CD4-positive, alpha-beta T cell (primary cell): ENCODE measurements around the gene POLA1. TPM values are rescaled to one million over a fixed set of nuclear protein-coding genes. Genes with fewer than 3 reads are reported as not detected.

Experiments used
- ATAC-seq: fragments of 200-7000 bp; cut with Tn5 transposase; one replicate; pipeline ENCODE4 v1.10.0; 2022; ENCODE audit warnings: mild to moderate bottlenecking; ENCODE audit not compliant: poor library complexity
- CTCF ChIA-PET: fragments of 350-600 bp; sonication (Branson Sonifier 250); formaldehyde crosslinking; loops from one replicate; lab custom pipeline; 2021; ENCODE audit warnings: antibody characterized with exemption, inconsistent platforms; lab: Charles Lee
- POLR2A ChIA-PET: fragments of 350-600 bp; sonication (Branson Sonifier 250); formaldehyde crosslinking; loops from one replicate; lab custom pipeline; 2021; ENCODE audit warnings: antibody characterized with exemption, inconsistent platforms; lab: Charles Lee
- DNase-seq, 14 experiments: peaks; one replicate each; pipeline ENCODE4 v3.0.0-alpha.2; 2013 to 2020; ENCODE audit warnings: mixed read lengths in 2 of 14
- H3K27ac ChIP-seq, 2 donors: one replicate each; pipeline versions ENCODE4 v1.5.1 to v1.7.0; 2013; ENCODE audit warnings: low read length in 2 of 2, low read depth in 1 of 2, mild to moderate bottlenecking in 1 of 2
- H3K27me3 ChIP-seq, 2 experiments: 1 replicate in 1 of 2; 2 replicates in 1 of 2; pipeline versions ENCODE4 v1.6.1 to v1.7.0; 2013; ENCODE audit warnings: low read length in 2 of 2, control low read depth in 1 of 2, mild to moderate bottlenecking in 1 of 2, moderate library complexity in 1 of 2; ENCODE audit not compliant: insufficient read depth in 2 of 2, control insufficient read depth in 1 of 2
- H3K36me3 ChIP-seq: one replicate; pipeline ENCODE4 v1.6.1; 2013; ENCODE audit warnings: low read length, control low read depth; ENCODE audit not compliant: insufficient read depth
- H3K4me1 ChIP-seq: one replicate; pipeline ENCODE4 v1.6.1; 2013; ENCODE audit warnings: low read length, control low read depth; ENCODE audit not compliant: insufficient read depth
- H3K4me3 ChIP-seq: one replicate; pipeline ENCODE4 v1.5.1; 2013; ENCODE audit warnings: mild to moderate bottlenecking, low read length, moderate library complexity
- H3K9me3 ChIP-seq, 2 experiments: 1 replicate in 1 of 2; 2 replicates in 1 of 2; pipeline versions ENCODE4 v1.6.1 to v1.7.0; 2013; ENCODE audit warnings: low read length in 2 of 2, mild to moderate bottlenecking in 2 of 2, control low read depth in 1 of 2, moderate library complexity in 1 of 2; ENCODE audit not compliant: control insufficient read depth in 1 of 2, insufficient read depth in 1 of 2
- H3K27ac Mint-ChIP-seq: one replicate; pipeline ENCODE4 v1.8.0; 2020; ENCODE audit warnings: mixed read lengths
- H3K27me3 Mint-ChIP-seq: one replicate; pipeline ENCODE4 v1.8.0; 2021; ENCODE audit warnings: mixed read lengths
- H3K36me3 Mint-ChIP-seq: one replicate; pipeline ENCODE4 v1.8.0; 2021; ENCODE audit warnings: low read depth, mixed read lengths
- H3K4me1 Mint-ChIP-seq: one replicate; pipeline ENCODE4 v1.8.0; 2021; ENCODE audit warnings: low read depth, mixed read lengths
- H3K4me3 Mint-ChIP-seq: one replicate; pipeline ENCODE4 v1.8.0; 2020; ENCODE audit warnings: mild to moderate bottlenecking, mixed read lengths
- H3K9me3 Mint-ChIP-seq: one replicate; pipeline ENCODE4 v1.8.0; 2020; ENCODE audit warnings: mixed read lengths
- CTCF ChIP-seq: fragments of 200-600 bp; IDR thresholded peaks from one replicate; pipeline ENCODE4 v1.8.0; 2022; ENCODE audit warnings: antibody characterized with exemption, mild to moderate bottlenecking
- intact Hi-C, 2 experiments: fragments of 100-400 bp; cut with DNase I in 1 of 2; cut with micrococcal nuclease in 1 of 2; formaldehyde crosslinking; loops; one replicate each; pipeline versions ENCODE4 v1.15.1 to v1.9.0; 2023 to 2025; cut with DNase I, micrococcal nuclease
- total RNA-seq, 174 experiments: library from RNA in 2 of 174; stranded (reverse) in 2 of 174; gene quantifications; one replicate each; pipeline ENCODE4 v1.2.3 and lab custom pipeline; 2021 to 2026

The POLA1 gene
- total RNA-seq, 2 experiments from 2014 or later = 4.7 TPM

- ATAC-seq = no peak
- intact Hi-C loops = no loop called here
- H3K36me3 ChIP-seq = no peaks in the 10 kb centered on the region
- CTCF ChIA-PET = no interaction called here
- H3K4me1 ChIP-seq = no peaks in the 10 kb centered on the region
- no peaks in the 10 kb centered on the region for H3K9me3 Mint-ChIP-seq
- no peak overlapping the region for H3K27ac ChIP-seq
- peaks cover 7% of the 10 kb centered on the region for H3K36me3 Mint-ChIP-seq
- no peaks in the 10 kb centered on the region for H3K9me3 ChIP-seq
- POLR2A ChIA-PET = no interaction called here
- H3K4me3 ChIP-seq = no peak overlapping the region
- no peak for TF ChIP-seq CTCF
- H3K27me3 ChIP-seq = no peaks in the 10 kb centered on the region
- no peak for DNase-seq
- no peaks in the 10 kb centered on the region for H3K27me3 Mint-ChIP-seq
- no peak overlapping the region for H3K4me3 Mint-ChIP-seq
- H3K4me1 Mint-ChIP-seq = no peaks in the 10 kb centered on the region
- no peak overlapping the region for H3K27ac Mint-ChIP-seq
Measured at GRCh38 chrX:24965372-24965771, 271.7 kb downstream of the POLA1 start.

- no peak overlapping the region for H3K27ac ChIP-seq
- H3K36me3 Mint-ChIP-seq = peaks cover 7% of the 10 kb centered on the region
- no peak for TF ChIP-seq CTCF
- no peaks in the 10 kb centered on the region for H3K9me3 ChIP-seq
- no peaks in the 10 kb centered on the region for H3K27me3 ChIP-seq
- H3K4me1 Mint-ChIP-seq = no peaks in the 10 kb centered on the region
- no peaks in the 10 kb centered on the region for H3K4me1 ChIP-seq
- no peak overlapping the region for H3K27ac Mint-ChIP-seq
- ATAC-seq = no peak
- DNase-seq = no peak
- ChIA-PET CTCF (no interaction called here), POLR2A (no interaction called here)
- H3K4me3 Mint-ChIP-seq = no peak overlapping the region
- H3K9me3 Mint-ChIP-seq = no peaks in the 10 kb centered on the region
- H3K36me3 ChIP-seq = no peaks in the 10 kb centered on the region
- H3K27me3 Mint-ChIP-seq = no peaks in the 10 kb centered on the region
- intact Hi-C loops = no loop called here
- no peak overlapping the region for H3K4me3 ChIP-seq
Measured at GRCh38 chrX:24969812-24970211, 276.1 kb downstream of the POLA1 start.

- ChIA-PET CTCF (no interaction called here), POLR2A (no interaction called here)
- no peak overlapping the region for H3K4me3 Mint-ChIP-seq
- no peaks in the 10 kb centered on the region for H3K9me3 Mint-ChIP-seq
- Histone ChIP-seq H3K4me1 (no peaks in the 10 kb centered on the region), H3K9me3 (no peaks in the 10 kb centered on the region), H3K36me3 (no peaks in the 10 kb centered on the region), H3K4me3 (no peak overlapping the region), H3K27me3 (no peaks in the 10 kb centered on the region), H3K27ac (no peak overlapping the region)
- H3K4me1 Mint-ChIP-seq = no peaks in the 10 kb centered on the region
- DNase-seq (no peak), ATAC-seq (no peak)
- TF ChIP-seq CTCF = no peak
- no peaks in the 10 kb centered on the region for H3K27me3 Mint-ChIP-seq
- no peak overlapping the region for H3K27ac Mint-ChIP-seq
- H3K36me3 Mint-ChIP-seq = no peaks in the 10 kb centered on the region
- intact Hi-C loops = no loop called here
Measured at GRCh38 chrX:24979081-24979480, 285.4 kb downstream of the POLA1 start.
